Transverse colon (tissue), 4 donors: ENCODE measurements around the gene IFT25. TPM values are rescaled to one million over a fixed set of nuclear protein-coding genes. Genes with fewer than 3 reads are reported as not detected.

ENCODE experiments used
- DNase-seq: peaks from one replicate; pipeline ENCODE4 v3.0.0-alpha.2; 2019
- H3K27ac ChIP-seq, 4 donors: fragments of 200-600 bp; sonication (generic); 2 replicates each; pipeline ENCODE4 v1.5.1; 2016 to 2018; ENCODE audit warnings: inconsistent platforms in 4 of 4
- H3K27me3 ChIP-seq: fragments of 200-600 bp; sonication (generic); 2 replicates; pipeline ENCODE4 v1.5.1; 2017; ENCODE audit warnings: inconsistent platforms
- H3K36me3 ChIP-seq, 4 donors: fragments of 200-600 bp; sonication (generic); 2 replicates each; pipeline ENCODE4 v1.5.1; 2017 to 2019; ENCODE audit warnings: inconsistent platforms in 4 of 4
- H3K4me1 ChIP-seq, 4 donors: fragments of 200-600 bp; sonication (generic); 2 replicates each; pipeline ENCODE4 v1.5.1; 2017 to 2020; ENCODE audit warnings: inconsistent platforms in 4 of 4
- H3K4me3 ChIP-seq, 4 donors: fragments of 200-600 bp; sonication (generic); 1 replicate in 1 of 4; 2 replicates in 3 of 4; pipeline versions ENCODE4 v1.5.1 to v1.6.1; 2017 to 2019; ENCODE audit warnings: inconsistent platforms in 4 of 4
- H3K9me3 ChIP-seq, 2 donors: fragments of 200-600 bp; sonication (generic); 2 replicates each; pipeline ENCODE4 v1.5.1; 2017 to 2019; ENCODE audit warnings: inconsistent platforms in 2 of 2
- EP300 ChIP-seq: sonication (generic); formaldehyde crosslinking; IDR thresholded peaks from one replicate; pipeline ENCODE4 v1.6.1; 2017; ENCODE audit warnings: antibody characterized with exemption, low read depth
- POLR2A ChIP-seq: fragments of 450-650 bp; IDR thresholded peaks from one replicate; pipeline ENCODE4 v1.6.1; 2016; ENCODE audit warnings: antibody characterized with exemption, mild to moderate bottlenecking, moderate library complexity
- POLR2AphosphoS5 ChIP-seq, 3 donors: sonication (generic); formaldehyde crosslinking; IDR thresholded peaks; one replicate each; pipeline ENCODE4 v1.6.1; 2016; ENCODE audit warnings: antibody characterized with exemption in 3 of 3
- WGBS, 2 donors: methylation state at CpG; one replicate each; pipeline ENCODE4 v1.1.5; 2018; ENCODE audit warnings: low coverage in 1 of 2; 5-methylcytosine and 5-hydroxymethylcytosine counted together
- in situ Hi-C, 4 donors: fragments of 200-750 bp; cut with MboI; loops; one replicate each; pipeline versions ENCODE4 v1.15.0 to v1.15.1; 2017; ENCODE audit warnings: low sequenced_read_pairs in 3 of 4, low pct_ligation_motif_present in 1 of 4, low pct_unique_long_range_greater_than_20kb in 1 of 4
- intact Hi-C: fragments of 100-400 bp; cut with DNase I; formaldehyde crosslinking; loops from one replicate; pipeline ENCODE4 v1.15.1; 2023; ENCODE audit warnings: low total_unique reads
- total RNA-seq, 4 donors: library from RNA; depleted of rRNA; stranded (reverse); fragments of >200 nt; gene quantifications; one replicate each; pipeline ENCODE4 v1.1.0, GENCODE V29; 2016
- TF ChIP-seq, protein P1 (sequence below), 5 experiments: fragments of 200-600 bp in 3 of 5; fragments of 450-650 bp in 2 of 5; sonication (generic) in 3 of 5; IDR thresholded peaks; 1 replicate in 2 of 5; 2 replicates in 3 of 5; pipeline ENCODE4 v1.5.1; 2016 to 2017; ENCODE audit warnings: antibody characterized with exemption in 5 of 5, inconsistent platforms in 3 of 5, mild to moderate bottlenecking in 2 of 5, moderate library complexity in 1 of 5

IFT25 gene
- total RNA-seq, 4 donors from 2014 or later = 4.2 to 22.5 (median 12.9) TPM

- H3K4me1 ChIP-seq = peaks cover 0 to 13% (median 7%) of the 10 kb centered on the region in 4 donors
- no peak overlapping the region for H3K27ac ChIP-seq
- H3K4me3 ChIP-seq = no peak overlapping the region
- no peaks in the 10 kb centered on the region for H3K9me3 ChIP-seq
- in situ Hi-C loops (no loop called here), intact Hi-C loops (no loop called here)
- no peaks in the 10 kb centered on the region for H3K36me3 ChIP-seq
- no peaks in the 10 kb centered on the region for H3K27me3 ChIP-seq
- TF ChIP-seq POLR2AphosphoS5 (IDR thresholded peaks at IDR 0.05) (no peak), POLR2A (no peak)
- no peak for DNase-seq
These were observed 39.2 kb upstream of the IFT25 start for GRCh38 chr1:53984726-53985125.

DNA sequence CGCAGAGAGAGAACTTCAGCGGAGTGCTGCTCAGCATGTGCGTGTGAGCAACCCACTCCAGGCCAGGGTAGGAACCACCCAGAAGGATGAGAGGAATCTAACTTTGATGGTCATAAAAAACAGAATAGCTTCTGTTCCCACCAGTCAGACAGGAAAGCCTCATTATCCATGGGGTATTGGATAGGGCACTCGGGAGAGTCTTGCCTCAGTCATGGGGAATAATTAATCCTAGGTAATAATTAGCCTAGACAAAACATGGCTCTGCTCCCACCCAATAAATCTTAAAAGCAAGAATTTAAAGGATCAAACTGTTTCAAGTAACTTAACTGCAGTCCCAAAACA, 37.2 kb upstream of the IFT25 start:
- H3K4me1 ChIP-seq = peaks cover 0 to 13% (median 7%) of the 10 kb centered on the region in 4 donors
- no peak for TF ChIP-seq EP300
- TF ChIP-seq, protein P1, sequence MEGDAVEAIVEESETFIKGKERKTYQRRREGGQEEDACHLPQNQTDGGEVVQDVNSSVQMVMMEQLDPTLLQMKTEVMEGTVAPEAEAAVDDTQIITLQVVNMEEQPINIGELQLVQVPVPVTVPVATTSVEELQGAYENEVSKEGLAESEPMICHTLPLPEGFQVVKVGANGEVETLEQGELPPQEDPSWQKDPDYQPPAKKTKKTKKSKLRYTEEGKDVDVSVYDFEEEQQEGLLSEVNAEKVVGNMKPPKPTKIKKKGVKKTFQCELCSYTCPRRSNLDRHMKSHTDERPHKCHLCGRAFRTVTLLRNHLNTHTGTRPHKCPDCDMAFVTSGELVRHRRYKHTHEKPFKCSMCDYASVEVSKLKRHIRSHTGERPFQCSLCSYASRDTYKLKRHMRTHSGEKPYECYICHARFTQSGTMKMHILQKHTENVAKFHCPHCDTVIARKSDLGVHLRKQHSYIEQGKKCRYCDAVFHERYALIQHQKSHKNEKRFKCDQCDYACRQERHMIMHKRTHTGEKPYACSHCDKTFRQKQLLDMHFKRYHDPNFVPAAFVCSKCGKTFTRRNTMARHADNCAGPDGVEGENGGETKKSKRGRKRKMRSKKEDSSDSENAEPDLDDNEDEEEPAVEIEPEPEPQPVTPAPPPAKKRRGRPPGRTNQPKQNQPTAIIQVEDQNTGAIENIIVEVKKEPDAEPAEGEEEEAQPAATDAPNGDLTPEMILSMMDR (IDR thresholded peaks at IDR 0.05) = no peak
- TF ChIP-seq POLR2AphosphoS5 (IDR thresholded peaks at IDR 0.05) = no peak
- TF ChIP-seq POLR2A = no peak
- intact Hi-C loops = no loop called here
- H3K27me3 ChIP-seq = no peaks in the 10 kb centered on the region
- WGBS, 2 donors = 48% methylated on average over 4 of the region's 4 CpGs; no CpG with 5 or more reads in 1 of the 2 donors
- H3K4me3 ChIP-seq = peak overlapping the region in 3 of 4 donors; percentile 11 to 38 (median 25)
- no peaks in the 10 kb centered on the region for H3K36me3 ChIP-seq
- in situ Hi-C loops = no loop called here
- DNase-seq = no peak
- H3K9me3 ChIP-seq = no peaks in the 10 kb centered on the region
- peak overlapping the region in 3 of 4 donors; percentile 36 to 59 (median 46) for H3K27ac ChIP-seq

- Histone ChIP-seq H3K27me3 (no peaks in the 10 kb centered on the region), H3K4me3 (peak overlapping the region in 3 of 4 donors; percentile 11 to 38 (median 25)), H3K4me1 (peaks cover 0 to 13% (median 7%) of the 10 kb centered on the region in 4 donors), H3K36me3 (no peaks in the 10 kb centered on the region), H3K9me3 (no peaks in the 10 kb centered on the region), H3K27ac (peak overlapping the region in 3 of 4 donors; percentile 36 to 59 (median 46))
- intact Hi-C loops = no loop called here
- 24 to 45% methylated on average over 8 to 20 of the region's 20 CpGs for WGBS, 2 donors
- DNase-seq = peak; percentile 17
- in situ Hi-C loops = no loop called here
- TF ChIP-seq POLR2A (no peak), EP300 (no peak), POLR2AphosphoS5 (IDR thresholded peaks at IDR 0.05) (no peak)
- TF ChIP-seq, protein P1 (IDR thresholded peaks at IDR 0.05) = no peak
These were observed 36.7 kb upstream of the IFT25 start for GRCh38 chr1:53982034-53982762.

DNA sequence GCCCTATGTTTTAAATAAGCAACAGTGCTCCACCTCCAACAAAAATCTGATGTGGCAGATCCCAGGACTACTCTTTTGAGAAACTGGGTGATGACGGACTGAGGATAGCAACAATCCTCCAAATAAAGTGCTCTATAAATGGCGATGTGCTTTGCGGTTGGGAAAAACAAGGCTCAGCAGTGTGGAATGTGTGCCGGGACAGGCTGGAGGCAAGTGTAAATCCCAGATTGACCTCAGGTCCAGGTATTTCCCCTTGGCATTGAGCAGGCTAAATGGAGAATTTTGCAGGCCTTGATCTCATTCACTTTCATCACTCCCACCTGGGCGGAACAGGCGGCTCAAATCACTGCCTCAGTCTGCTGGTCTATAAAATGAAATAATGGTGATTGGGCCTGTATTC, 35.7 kb upstream of the IFT25 start:
- Histone ChIP-seq H3K36me3 (no peaks in the 10 kb centered on the region), H3K27ac (no peak overlapping the region), H3K4me3 (no peak overlapping the region), H3K27me3 (no peaks in the 10 kb centered on the region), H3K4me1 (peaks cover 0 to 13% (median 7%) of the 10 kb centered on the region in 4 donors), H3K9me3 (no peaks in the 10 kb centered on the region)
- intact Hi-C loops (no loop called here), in situ Hi-C loops (no loop called here)
- TF ChIP-seq, protein P1 (IDR thresholded peaks at IDR 0.05) = no peak
- DNase-seq = no peak
- WGBS, 2 donors = 99% methylated on average over 6 of the region's 6 CpGs; no CpG with 5 or more reads in 1 of the 2 donors
